Keratinocyte (primary cell): ENCODE results near the gene CACNA2D4. TPM values are rescaled to one million over a fixed set of nuclear protein-coding genes. Genes with fewer than 3 reads are reported as not detected.

Experiments used
- DNase-seq: peaks from one replicate; pipeline ENCODE4 v3.0.0-alpha.2; 2011; ENCODE audit warnings: low read depth, missing footprints, low spot score
- FAIRE-seq: peaks from 2 replicates; lab custom pipeline; 2011; peaks lifted over from hg19 to GRCh38; lab: Jason Lieb, UNC
- H2AFZ ChIP-seq: 2 replicates; pipeline ENCODE4 v1.6.0; 2012; ENCODE audit warnings: low read length, control low read depth, inconsistent platforms; ENCODE audit not compliant: control insufficient read depth
- H3K27ac ChIP-seq: 2 replicates; pipeline ENCODE4 v1.5.1; 2011; ENCODE audit warnings: low read length; ENCODE audit not compliant: control insufficient read depth, insufficient read depth
- H3K27me3 ChIP-seq: 3 replicates; pipeline ENCODE4 v1.6.0; 2011; ENCODE audit warnings: low read length; ENCODE audit not compliant: control insufficient read depth, insufficient read depth; ENCODE audit errors: extremely low read depth
- H3K36me3 ChIP-seq, 2 experiments: 2 replicates in 1 of 2; 3 replicates in 1 of 2; pipeline ENCODE4 v1.5.1; 2011; ENCODE audit warnings: low read length in 2 of 2, mild to moderate bottlenecking in 1 of 2; ENCODE audit not compliant: control insufficient read depth in 2 of 2, insufficient read depth in 2 of 2; ENCODE audit errors: extremely low read depth in 1 of 2
- H3K4me1 ChIP-seq: 3 replicates; pipeline ENCODE4 v1.5.1; 2011; ENCODE audit warnings: low read length; ENCODE audit not compliant: control insufficient read depth, insufficient read depth; ENCODE audit errors: extremely low read depth
- H3K4me2 ChIP-seq: 3 replicates; pipeline ENCODE4 v1.6.0; 2011; ENCODE audit warnings: low read depth, low read length; ENCODE audit not compliant: control insufficient read depth, insufficient read depth; ENCODE audit errors: extremely low read depth
- H3K4me3 ChIP-seq, 3 experiments: fragments of 200-600 bp in 1 of 3; sonication (generic) in 1 of 3; 2 replicates in 2 of 3; 3 replicates in 1 of 3; pipeline ENCODE4 v1.5.1; 2011 to 2016; ENCODE audit warnings: low read length in 3 of 3, mild to moderate bottlenecking in 3 of 3, control low read depth in 2 of 3, inconsistent platforms in 1 of 3, low read depth in 1 of 3, mixed read lengths in 1 of 3, mixed run types in 1 of 3, moderate library complexity in 1 of 3; ENCODE audit not compliant: control insufficient read depth in 2 of 3, insufficient read depth in 2 of 3; ENCODE audit errors: extremely low read depth in 1 of 3
- H3K79me2 ChIP-seq: 2 replicates; pipeline ENCODE4 v1.6.0; 2012; ENCODE audit warnings: low read length; ENCODE audit not compliant: control insufficient read depth, insufficient read depth
- H3K9ac ChIP-seq: 3 replicates; pipeline ENCODE4 v1.6.0; 2011; ENCODE audit warnings: low read length; ENCODE audit not compliant: control insufficient read depth, insufficient read depth; ENCODE audit errors: extremely low read depth
- H3K9me1 ChIP-seq: 3 replicates; pipeline ENCODE4 v1.6.0; 2011; ENCODE audit warnings: low read length; ENCODE audit not compliant: control insufficient read depth, insufficient read depth; ENCODE audit errors: extremely low read depth
- H3K9me3 ChIP-seq: 2 replicates; pipeline ENCODE4 v1.5.1; 2012; ENCODE audit warnings: low read depth, low read length; ENCODE audit not compliant: control insufficient read depth
- H4K20me1 ChIP-seq: 3 replicates; pipeline ENCODE4 v1.6.0; 2011; ENCODE audit warnings: low read length; ENCODE audit not compliant: control insufficient read depth, insufficient read depth; ENCODE audit errors: extremely low read depth
- EZH2 ChIP-seq: IDR thresholded peaks from one replicate; pipeline ENCODE4 v1.6.1; 2012; ENCODE audit warnings: inconsistent platforms, mild to moderate bottlenecking, low read length, moderate library complexity
- dilution Hi-C: fragments of 300-500 bp; cut with MboI; formaldehyde crosslinking; loops from one replicate; pipeline ENCODE4 v1.7.0; 2020; ENCODE audit warnings: low sequenced_read_pairs; ENCODE audit not compliant: extremely low pct_ligation_motif_present
- polyA plus RNA-seq, 5 experiments: library from polyadenylated mRNA; depleted of rRNA in 3 of 5; stranded (reverse) in 3 of 5; stranded (forward) in 1 of 5; unstranded in 1 of 5; fragments of >200 nt; gene quantifications; 1 replicate in 1 of 5; 2 replicates in 3 of 5; 3 replicates in 1 of 5; pipeline versions ENCODE4 v1.2.1 to v1.2.3, GENCODE V29; 2011 to 2012; ENCODE audit warnings: missing spikeins in 2 of 5, low read depth in 1 of 5, low replicate concordance in 1 of 5
- TF ChIP-seq, protein P1 (sequence below), 3 experiments: IDR thresholded peaks in 1 of 3; conservative IDR thresholded peaks in 1 of 3; optimal IDR thresholded peaks in 1 of 3; 2 replicates in 2 of 3; 3 replicates in 1 of 3; pipeline versions ENCODE3 to v1.5.1; 2011; ENCODE audit warnings: low read length in 3 of 3, mild to moderate bottlenecking in 3 of 3, moderate library complexity in 2 of 3, control low read depth in 1 of 3, inconsistent platforms in 1 of 3; ENCODE audit not compliant: insufficient read depth in 2 of 3; ENCODE audit errors: extremely low read depth in 1 of 3

Gene CACNA2D4
- polyA plus RNA-seq, 1 donor (not counting 4 experiments of a cell fraction or from before 2014, with no cell fraction given): 0.09 TPM

GRCh38 chr12:1934831-1935230, 16.4 kb upstream of the CACNA2D4 start:
- H3K79me2 ChIP-seq: no peaks in the 10 kb centered on the region
- no peaks in the 10 kb centered on the region for H4K20me1 ChIP-seq
- no peak overlapping the region for H3K9ac ChIP-seq
- FAIRE-seq (no peak), DNase-seq (no peak)
- no peaks in the 10 kb centered on the region for H3K36me3 ChIP-seq
- H3K27ac ChIP-seq: no peak overlapping the region
- no peaks in the 10 kb centered on the region for H3K27me3 ChIP-seq
- dilution Hi-C loops: no loop called here
- H3K4me3 ChIP-seq: no peak overlapping the region
- H3K4me2 ChIP-seq: no peak overlapping the region
- no peaks in the 10 kb centered on the region for H3K9me3 ChIP-seq
- no peaks in the 10 kb centered on the region for H3K4me1 ChIP-seq
- H2AFZ ChIP-seq: no peak overlapping the region
- H3K9me1 ChIP-seq: no peaks in the 10 kb centered on the region
- TF ChIP-seq EZH2: no peak
- TF ChIP-seq, protein P1, sequence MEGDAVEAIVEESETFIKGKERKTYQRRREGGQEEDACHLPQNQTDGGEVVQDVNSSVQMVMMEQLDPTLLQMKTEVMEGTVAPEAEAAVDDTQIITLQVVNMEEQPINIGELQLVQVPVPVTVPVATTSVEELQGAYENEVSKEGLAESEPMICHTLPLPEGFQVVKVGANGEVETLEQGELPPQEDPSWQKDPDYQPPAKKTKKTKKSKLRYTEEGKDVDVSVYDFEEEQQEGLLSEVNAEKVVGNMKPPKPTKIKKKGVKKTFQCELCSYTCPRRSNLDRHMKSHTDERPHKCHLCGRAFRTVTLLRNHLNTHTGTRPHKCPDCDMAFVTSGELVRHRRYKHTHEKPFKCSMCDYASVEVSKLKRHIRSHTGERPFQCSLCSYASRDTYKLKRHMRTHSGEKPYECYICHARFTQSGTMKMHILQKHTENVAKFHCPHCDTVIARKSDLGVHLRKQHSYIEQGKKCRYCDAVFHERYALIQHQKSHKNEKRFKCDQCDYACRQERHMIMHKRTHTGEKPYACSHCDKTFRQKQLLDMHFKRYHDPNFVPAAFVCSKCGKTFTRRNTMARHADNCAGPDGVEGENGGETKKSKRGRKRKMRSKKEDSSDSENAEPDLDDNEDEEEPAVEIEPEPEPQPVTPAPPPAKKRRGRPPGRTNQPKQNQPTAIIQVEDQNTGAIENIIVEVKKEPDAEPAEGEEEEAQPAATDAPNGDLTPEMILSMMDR (optimal IDR thresholded peaks at IDR 0.05 in 1 of 3, IDR thresholded peaks at IDR 0.05 in 1 of 3, conservative IDR thresholded peaks at IDR 0.05 in 1 of 3; ENCODE audit: extremely low read depth in 1 of 3, insufficient read depth in 2 of 3, low read length in 3 of 3): no peak

GRCh38 chr12:1934068-1934467, 15.6 kb upstream of the CACNA2D4 start:
- dilution Hi-C loops: no loop called here

More at GRCh38 chr12:1934068-1934467, 15.6 kb upstream of the CACNA2D4 start:
- Histone ChIP-seq H3K79me2 (no peaks in the 10 kb centered on the region), H3K9me1 (no peaks in the 10 kb centered on the region), H2AFZ (no peak overlapping the region), H4K20me1 (no peaks in the 10 kb centered on the region), H3K4me1 (no peaks in the 10 kb centered on the region), H3K4me3 (no peak overlapping the region), H3K4me2 (no peak overlapping the region), H3K9ac (no peak overlapping the region), H3K27ac (no peak overlapping the region), H3K36me3 (no peaks in the 10 kb centered on the region), H3K9me3 (no peaks in the 10 kb centered on the region), H3K27me3 (no peaks in the 10 kb centered on the region)
- no peak for FAIRE-seq
- TF ChIP-seq, protein P1 (optimal IDR thresholded peaks at IDR 0.05 in 1 of 3, IDR thresholded peaks at IDR 0.05 in 1 of 3, conservative IDR thresholded peaks at IDR 0.05 in 1 of 3; ENCODE audit: extremely low read depth in 1 of 3, insufficient read depth in 2 of 3, low read length in 3 of 3): no peak
- no peak for TF ChIP-seq EZH2
- DNase-seq: no peak
